ENCODE data around the gene ZACN. TPM values are rescaled to one million over a fixed set of nuclear protein-coding genes. Genes with fewer than 3 reads are reported as not detected.
A peak's percentile ranks its signal among the peaks of the same experiment; 100 is the strongest.
"Not testable (repeated sequence)": the region's sequence is repeated elsewhere in the genome, so short reads cannot be mapped to it uniquely, and the experiment has no call there.

Gene ZACN
- total RNA-seq, 1 donor from 2014 or later: not detected

- intact Hi-C loops (cut with DNase I): no loop called here
Observed at GRCh38 chr17:76051561-76051960, 27.4 kb upstream of the ZACN start.

GRCh38 chr17:76053246-76054111 lies 25.5 kb upstream of the ZACN start:
- intact Hi-C loops (cut with DNase I): no loop called here
- DNase-seq (ENCODE audit: low spot score): peak; percentile 1

More at GRCh38 chr17:76051561-76051960, 27.4 kb upstream of the ZACN start:
- DNase-seq (ENCODE audit: low spot score): no peak

GRCh38 chr17:76054112-76054476 lies 24.9 kb upstream of the ZACN start:
- intact Hi-C loops (cut with DNase I): no loop called here
- no peak for DNase-seq (ENCODE audit: low spot score)

- peak; percentile 3 for DNase-seq (ENCODE audit: low spot score)
- intact Hi-C loops (cut with DNase I): no loop called here
Observed at GRCh38 chr17:76056882-76057281, 22.1 kb upstream of the ZACN start.

- DNase-seq (ENCODE audit: low spot score); intact Hi-C loops (cut with DNase I): not testable (repeated sequence)
Observed at GRCh38 chr17:76058264-76058663, 20.7 kb upstream of the ZACN start.

- intact Hi-C loops (cut with DNase I): no loop called here
- no peak for DNase-seq (ENCODE audit: low spot score)
Observed at GRCh38 chr17:76063875-76064546, 15.0 kb upstream of the ZACN start.

GRCh38 chr17:76065775-76066174 lies 13.2 kb upstream of the ZACN start:
- DNase-seq (ENCODE audit: low spot score): no peak
- intact Hi-C loops (cut with DNase I): no loop called here

- no peak for DNase-seq (ENCODE audit: low spot score)
- intact Hi-C loops (cut with DNase I): loop anchor here (2.0 kb wide), 1 partner anchor 31 kb away; the partner anchor contains the start of gene EXOC7
Observed at GRCh38 chr17:76071531-76072147, 7.3 kb upstream of the ZACN start.

GRCh38 chr17:76072148-76072858 lies 6.7 kb upstream of the ZACN start, which contains the start of gene SRP68:
TSS of gene SRP68 (minus strand) at chr17:76072517. CDS start at chr17:76072491, 26 bp downstream.
- intact Hi-C loops (cut with DNase I): loop anchor here (2.0 kb wide), 1 partner anchor 30 kb away; the partner anchor contains the start of gene EXOC7
- DNase-seq (ENCODE audit: low spot score): peak; percentile 98

- intact Hi-C loops (cut with DNase I): no loop called here
- peak; percentile 77 for DNase-seq (ENCODE audit: low spot score)
Observed at GRCh38 chr17:76074390-76075363, 4.3 kb upstream of the ZACN start, which contains the start of gene GALR2. TSS of gene GALR2 (plus strand) at chr17:76074781. CDS start at chr17:76074884, 103 bp downstream.

GRCh38 chr17:76075364-76076145 lies 3.4 kb upstream of the ZACN start:
- intact Hi-C loops (cut with DNase I): no loop called here
- peak; percentile 31 for DNase-seq (ENCODE audit: low spot score)

GRCh38 chr17:76076146-76076764 lies 2.7 kb upstream of the ZACN start:
- intact Hi-C loops (cut with DNase I): no loop called here
- DNase-seq (ENCODE audit: low spot score): peak; percentile 71

- peak; percentile 74 for DNase-seq (ENCODE audit: low spot score)
- intact Hi-C loops (cut with DNase I): no loop called here
Observed at GRCh38 chr17:76076765-76077583, 2.0 kb upstream of the ZACN start.

GRCh38 chr17:76077584-76078110 lies 1.3 kb upstream of the ZACN start:
- peak; percentile 33 for DNase-seq (ENCODE audit: low spot score)
- intact Hi-C loops (cut with DNase I): no loop called here

- intact Hi-C loops (cut with DNase I): not testable (repeated sequence)
- peak; percentile 19 for DNase-seq (ENCODE audit: low spot score)
Observed at GRCh38 chr17:76078370-76078769, 612 bp upstream of the ZACN start.

GRCh38 chr17:76079535-76079955 lies 563 bp downstream of the ZACN start:
- DNase-seq (ENCODE audit: low spot score): no peak
- intact Hi-C loops (cut with DNase I): no loop called here

Measured in cardiac septum (tissue), 1 donor.